Measurements from ENCODE around the gene LRRN2. TPM values are rescaled to one million over a fixed set of nuclear protein-coding genes. Genes with fewer than 3 reads are reported as not detected.

LRRN2 gene
- polyA plus RNA-seq, 1 donor: 5.9 TPM

DNA sequence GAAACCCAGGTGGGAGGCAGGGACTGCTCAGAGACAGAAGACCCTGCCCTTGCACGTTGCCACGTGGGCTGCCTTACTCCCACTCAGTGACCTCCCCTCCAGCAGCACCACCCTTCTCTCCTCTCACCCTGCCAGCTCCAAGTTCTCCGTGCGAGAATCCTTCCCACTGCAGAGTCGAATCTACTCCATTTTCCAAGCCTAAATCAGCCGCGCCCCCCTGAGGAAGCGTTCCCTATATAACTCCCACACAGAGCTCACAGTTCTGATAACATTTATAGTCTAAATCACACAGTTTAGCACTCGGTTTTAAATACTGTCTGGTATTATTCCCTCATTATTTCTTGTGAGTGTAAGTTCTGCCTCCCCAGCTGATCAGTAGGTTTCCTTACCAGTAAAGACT, 7.7 kb downstream of the LRRN2 start:
- Histone ChIP-seq H3K36me3 (ENCODE audit: control insufficient read depth, insufficient read depth, low read length) (no peaks in the 10 kb centered on the region), H3K4me1 (ENCODE audit: control insufficient read depth, insufficient read depth, low read length) (peaks cover 13% of the 10 kb centered on the region), H3K9me3 (ENCODE audit: control insufficient read depth, low read depth, low read length) (no peaks in the 10 kb centered on the region), H3K27me3 (ENCODE audit: control insufficient read depth, insufficient read depth, low read length) (no peaks in the 10 kb centered on the region), H3K4me3 (ENCODE audit: low read length) (no peak overlapping the region), H3K27ac (ENCODE audit: low read length) (no peak overlapping the region)
- WGBS (ENCODE audit: insufficient coverage, low lambda C conversion rate): no CpG with 5 or more reads among the region's 9 CpGs
- DNase-seq: no peak

DNA sequence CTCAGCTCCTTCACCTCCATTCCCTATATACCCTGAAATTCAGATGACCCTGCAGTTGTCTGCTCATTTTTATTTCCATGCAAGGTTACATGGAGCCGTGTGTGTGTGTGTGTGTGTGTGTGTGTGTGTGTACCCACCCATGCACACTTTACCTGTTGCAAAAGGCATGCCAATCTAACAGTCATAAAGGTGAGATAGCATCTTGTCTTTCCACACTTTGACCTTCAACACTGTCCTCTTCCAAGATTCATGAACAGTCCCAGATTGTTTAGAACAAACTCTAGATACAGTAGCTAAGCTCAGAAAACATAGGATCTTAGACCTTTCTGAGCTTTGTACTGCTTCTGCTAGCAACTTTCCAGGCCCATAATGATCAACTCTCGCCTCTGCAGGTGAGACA, 9.5 kb downstream of the LRRN2 start:
- Histone ChIP-seq H3K27ac (ENCODE audit: low read length) (no peak overlapping the region), H3K36me3 (ENCODE audit: control insufficient read depth, insufficient read depth, low read length) (no peaks in the 10 kb centered on the region), H3K9me3 (ENCODE audit: control insufficient read depth, low read depth, low read length) (no peaks in the 10 kb centered on the region), H3K4me1 (ENCODE audit: control insufficient read depth, insufficient read depth, low read length) (peaks cover 13% of the 10 kb centered on the region), H3K27me3 (ENCODE audit: control insufficient read depth, insufficient read depth, low read length) (peaks cover 8% of the 10 kb centered on the region), H3K4me3 (ENCODE audit: low read length) (no peak overlapping the region)
- no CpG with 5 or more reads among the region's 2 CpGs for WGBS (ENCODE audit: insufficient coverage, low lambda C conversion rate)
- DNase-seq: peak; percentile 57 to 68

DNA sequence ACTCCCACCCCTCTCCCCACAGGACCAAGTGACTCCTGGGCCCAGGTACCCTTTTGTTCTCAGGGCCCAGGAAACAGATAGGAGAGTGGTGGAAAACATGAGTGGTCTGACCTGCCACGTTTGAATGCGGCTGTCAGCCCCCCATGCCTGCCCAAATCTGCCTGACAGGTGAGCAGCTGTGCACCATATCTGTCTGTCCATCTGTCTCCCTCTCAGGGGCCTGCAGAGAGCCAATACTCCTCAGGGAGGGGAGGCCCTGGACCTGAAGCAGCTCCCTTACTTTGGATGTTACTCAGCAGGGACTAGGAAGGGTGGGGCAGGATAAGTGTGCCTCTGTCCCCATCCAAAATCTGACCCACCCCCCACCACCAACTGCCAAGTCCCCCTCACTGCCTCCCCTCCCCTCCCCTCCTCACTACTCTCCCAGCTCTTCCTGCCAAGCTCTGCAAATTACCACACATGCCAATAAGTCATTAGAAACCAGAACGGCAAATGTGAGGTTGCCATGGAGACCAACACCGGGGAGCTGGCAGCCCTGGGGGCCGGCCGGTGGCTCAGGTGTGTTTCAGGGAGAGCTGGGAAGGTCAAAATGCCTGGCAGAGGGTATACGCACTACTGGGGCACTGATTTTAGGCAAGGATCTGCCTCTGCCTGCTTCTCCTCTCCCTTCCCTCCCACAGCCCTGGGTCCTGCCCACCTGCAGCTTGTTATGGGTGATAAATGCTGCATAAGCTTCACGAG, 11.5 kb downstream of the LRRN2 start:
- H3K4me3 ChIP-seq (ENCODE audit: low read length): no peak overlapping the region
- H3K27me3 ChIP-seq (ENCODE audit: control insufficient read depth, insufficient read depth, low read length): peaks cover 19% of the 10 kb centered on the region
- peaks cover 13% of the 10 kb centered on the region for H3K4me1 ChIP-seq (ENCODE audit: control insufficient read depth, insufficient read depth, low read length)
- no CpG with 5 or more reads among the region's 8 CpGs for WGBS (ENCODE audit: insufficient coverage, low lambda C conversion rate)
- no peak for DNase-seq
- no peaks in the 10 kb centered on the region for H3K9me3 ChIP-seq (ENCODE audit: control insufficient read depth, low read depth, low read length)
- H3K36me3 ChIP-seq (ENCODE audit: control insufficient read depth, insufficient read depth, low read length): no peaks in the 10 kb centered on the region
- no peak overlapping the region for H3K27ac ChIP-seq (ENCODE audit: low read length)

DNA sequence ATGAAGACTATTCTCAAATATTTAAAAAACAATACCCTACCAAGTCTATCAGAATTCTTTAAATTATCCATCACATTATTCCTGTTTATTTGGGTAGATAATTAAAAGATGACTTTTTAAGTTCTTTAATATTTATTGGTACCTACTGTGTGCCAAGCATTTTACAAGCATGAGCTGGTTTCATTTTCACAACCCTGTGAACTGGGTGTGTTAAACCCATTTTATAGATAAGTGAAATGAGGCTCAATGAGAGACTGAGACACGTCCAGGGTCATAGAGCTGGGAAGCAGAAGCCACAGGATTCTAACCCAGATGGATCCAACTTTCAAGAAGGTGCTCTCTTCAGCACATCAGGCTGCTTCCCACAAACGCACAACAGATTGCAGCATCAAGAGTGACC, 12.3 kb downstream of the LRRN2 start:
- Histone ChIP-seq H3K27me3 (ENCODE audit: control insufficient read depth, insufficient read depth, low read length) (peaks cover 19% of the 10 kb centered on the region), H3K36me3 (ENCODE audit: control insufficient read depth, insufficient read depth, low read length) (no peaks in the 10 kb centered on the region), H3K4me1 (ENCODE audit: control insufficient read depth, insufficient read depth, low read length) (peaks cover 13% of the 10 kb centered on the region), H3K9me3 (ENCODE audit: control insufficient read depth, low read depth, low read length) (no peaks in the 10 kb centered on the region), H3K27ac (ENCODE audit: low read length) (no peak overlapping the region), H3K4me3 (ENCODE audit: low read length) (no peak overlapping the region)
- DNase-seq: no peak
- no CpG with 5 or more reads among the region's 2 CpGs for WGBS (ENCODE audit: insufficient coverage, low lambda C conversion rate)

DNA sequence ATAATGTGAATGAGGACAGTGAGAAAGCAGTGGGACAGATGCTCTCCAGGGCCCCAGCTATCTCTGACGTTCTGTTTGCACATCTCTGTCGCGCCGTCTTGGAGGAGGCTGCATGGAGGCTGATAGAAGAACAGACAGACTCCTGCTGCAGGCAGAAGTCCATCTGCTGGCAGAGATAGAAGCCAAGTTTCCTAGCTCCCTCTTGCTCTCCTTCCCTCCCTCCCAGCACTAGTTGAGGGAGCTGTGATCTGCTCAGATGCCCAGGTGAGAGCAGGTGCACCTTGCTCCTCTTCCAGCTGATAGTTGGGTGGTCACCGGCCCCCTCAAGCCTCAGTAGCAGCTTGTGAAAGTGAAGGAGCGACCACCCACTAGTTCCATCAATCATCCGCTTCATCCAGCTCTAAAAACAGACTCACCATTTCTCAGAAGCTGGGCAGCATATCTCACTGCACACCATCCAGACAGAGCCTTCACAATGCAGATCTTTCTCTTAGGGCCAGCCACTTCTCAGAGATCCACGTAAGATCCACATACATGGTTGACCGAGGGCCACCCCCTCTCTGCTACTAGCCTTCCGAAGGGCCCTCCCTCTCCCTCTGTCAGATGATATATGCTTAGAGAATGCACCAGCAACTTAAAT, 12.9 kb downstream of the LRRN2 start:
- no peak overlapping the region for H3K27ac ChIP-seq (ENCODE audit: low read length)
- WGBS (ENCODE audit: insufficient coverage, low lambda C conversion rate): no CpG with 5 or more reads among the region's 10 CpGs
- H3K9me3 ChIP-seq (ENCODE audit: control insufficient read depth, low read depth, low read length): no peaks in the 10 kb centered on the region
- no peak for DNase-seq
- no peaks in the 10 kb centered on the region for H3K36me3 ChIP-seq (ENCODE audit: control insufficient read depth, insufficient read depth, low read length)
- H3K4me1 ChIP-seq (ENCODE audit: control insufficient read depth, insufficient read depth, low read length): peaks cover 13% of the 10 kb centered on the region
- H3K4me3 ChIP-seq (ENCODE audit: low read length): no peak overlapping the region
- H3K27me3 ChIP-seq (ENCODE audit: control insufficient read depth, insufficient read depth, low read length): peaks cover 19% of the 10 kb centered on the region

DNA sequence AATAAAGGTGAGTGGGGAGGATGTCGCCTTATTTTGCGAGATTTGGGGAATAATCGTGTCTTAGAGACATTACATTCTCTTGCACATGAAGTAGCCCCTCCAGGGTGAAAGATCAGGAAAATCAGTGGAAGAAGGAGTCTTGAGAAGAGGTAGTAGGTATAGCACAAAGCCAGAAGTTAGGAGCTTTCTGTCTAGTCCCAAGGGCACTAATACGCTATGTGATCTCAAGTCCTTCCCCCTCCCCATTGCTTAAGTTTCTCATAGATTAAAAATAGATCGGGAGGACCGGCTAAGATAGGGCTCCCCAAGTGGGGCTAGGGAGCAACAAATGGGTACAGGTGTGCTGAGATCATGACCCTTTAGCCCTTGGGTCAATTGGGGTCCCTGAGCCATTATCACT, 13.5 kb downstream of the LRRN2 start:
- peaks cover 19% of the 10 kb centered on the region for H3K27me3 ChIP-seq (ENCODE audit: control insufficient read depth, insufficient read depth, low read length)
- WGBS (ENCODE audit: insufficient coverage, low lambda C conversion rate): 100% methylated on average over 3 of the region's 6 CpGs
- H3K27ac ChIP-seq (ENCODE audit: low read length): no peak overlapping the region
- peaks cover 13% of the 10 kb centered on the region for H3K4me1 ChIP-seq (ENCODE audit: control insufficient read depth, insufficient read depth, low read length)
- no peaks in the 10 kb centered on the region for H3K36me3 ChIP-seq (ENCODE audit: control insufficient read depth, insufficient read depth, low read length)
- no peaks in the 10 kb centered on the region for H3K9me3 ChIP-seq (ENCODE audit: control insufficient read depth, low read depth, low read length)
- DNase-seq: no peak
- H3K4me3 ChIP-seq (ENCODE audit: low read length): no peak overlapping the region

DNA sequence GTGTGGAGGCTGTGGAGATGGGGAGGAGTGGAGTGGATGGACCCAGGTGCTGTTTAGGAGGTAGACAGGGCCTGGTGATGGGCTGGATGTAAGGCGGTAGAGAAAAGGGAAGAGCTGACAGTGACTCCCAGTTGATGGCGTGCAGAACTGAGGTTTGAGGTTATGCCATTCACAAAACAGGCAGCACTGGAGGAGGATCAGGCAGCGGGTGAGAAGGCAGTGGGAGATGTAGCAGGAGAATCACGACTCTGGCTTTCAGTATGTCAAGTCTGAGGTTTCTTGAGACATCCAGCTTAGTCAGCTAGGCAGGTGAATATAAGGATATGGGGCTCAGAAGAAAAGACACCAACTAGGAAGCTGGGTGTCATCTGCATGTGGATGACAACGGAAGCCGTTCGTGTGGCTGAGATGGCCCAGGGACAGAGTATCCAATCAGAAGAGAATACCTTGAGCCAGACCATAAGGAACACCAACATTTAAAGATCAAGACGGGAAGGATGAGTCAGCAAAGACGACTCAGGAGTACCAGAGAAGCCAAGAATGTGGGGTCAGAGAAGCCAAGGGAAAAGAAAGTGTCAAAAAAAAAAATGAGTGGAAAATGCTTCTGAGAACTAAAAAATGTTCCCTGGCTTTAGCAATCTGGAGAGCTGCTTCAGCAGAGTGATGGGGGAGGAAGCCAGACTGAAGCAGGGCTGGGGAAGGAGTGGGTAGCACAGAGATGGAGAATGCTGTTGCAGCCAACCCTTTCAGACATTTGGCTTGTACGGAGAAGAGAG, 15.2 kb downstream of the LRRN2 start:
- H3K27me3 ChIP-seq (ENCODE audit: control insufficient read depth, insufficient read depth, low read length): peaks cover 19% of the 10 kb centered on the region

DNA sequence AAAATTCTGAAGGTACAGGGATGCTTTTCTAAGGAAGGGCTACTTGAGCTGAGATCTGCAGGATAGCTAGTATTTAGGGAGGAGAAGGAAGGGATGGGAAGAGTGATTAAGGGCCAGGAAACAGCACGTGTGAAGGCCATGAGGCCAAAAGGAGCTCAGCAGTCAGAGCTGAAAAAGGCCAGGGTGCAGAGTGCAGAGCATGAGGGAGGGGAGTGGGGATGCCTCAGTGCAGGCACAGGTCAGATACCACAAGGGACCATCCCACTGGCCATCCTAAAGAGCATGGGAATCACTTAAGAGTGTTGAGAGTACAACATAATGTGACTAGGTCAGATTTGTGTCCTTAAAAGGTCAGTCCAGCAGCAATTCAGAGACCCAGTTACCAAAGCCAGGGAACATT, 16.0 kb downstream of the LRRN2 start:
- peaks cover 21% of the 10 kb centered on the region for H3K27me3 ChIP-seq (ENCODE audit: control insufficient read depth, insufficient read depth, low read length)
- no peak overlapping the region for H3K4me3 ChIP-seq (ENCODE audit: low read length)
- no peaks in the 10 kb centered on the region for H3K4me1 ChIP-seq (ENCODE audit: control insufficient read depth, insufficient read depth, low read length)
- no peak overlapping the region for H3K27ac ChIP-seq (ENCODE audit: low read length)
- WGBS (ENCODE audit: insufficient coverage, low lambda C conversion rate): 0% methylated on average over 1 of the region's 1 CpG
- H3K36me3 ChIP-seq (ENCODE audit: control insufficient read depth, insufficient read depth, low read length): no peaks in the 10 kb centered on the region
- no peaks in the 10 kb centered on the region for H3K9me3 ChIP-seq (ENCODE audit: control insufficient read depth, low read depth, low read length)
- no peak for DNase-seq

More for the DNA sequence above, 15.2 kb downstream of the LRRN2 start:
- Histone ChIP-seq H3K9me3 (ENCODE audit: control insufficient read depth, low read depth, low read length) (no peaks in the 10 kb centered on the region), H3K4me3 (ENCODE audit: low read length) (no peak overlapping the region), H3K4me1 (ENCODE audit: control insufficient read depth, insufficient read depth, low read length) (no peaks in the 10 kb centered on the region), H3K36me3 (ENCODE audit: control insufficient read depth, insufficient read depth, low read length) (no peaks in the 10 kb centered on the region), H3K27ac (ENCODE audit: low read length) (no peak overlapping the region)
- DNase-seq: no peak
- WGBS (ENCODE audit: insufficient coverage, low lambda C conversion rate): 63% methylated on average over 5 of the region's 10 CpGs

DNA sequence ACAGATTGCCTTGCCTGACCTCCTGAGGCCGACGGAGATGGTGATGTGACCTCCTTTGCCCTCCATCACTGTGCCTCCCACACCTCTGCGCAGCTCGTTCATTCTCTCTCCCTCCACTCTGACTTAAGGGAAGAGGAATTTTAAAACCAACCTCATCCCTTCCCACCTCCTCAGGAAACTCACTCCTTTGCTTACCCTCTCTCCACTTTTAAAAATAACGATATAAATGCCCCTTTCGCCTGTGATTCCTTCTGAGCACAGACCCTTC, 21.2 kb downstream of the LRRN2 start:
- no peak for DNase-seq
- H3K9me3 ChIP-seq (ENCODE audit: control insufficient read depth, low read depth, low read length): no peaks in the 10 kb centered on the region
- WGBS (ENCODE audit: insufficient coverage, low lambda C conversion rate): 89% methylated on average over 2 of the region's 6 CpGs
- H3K27ac ChIP-seq (ENCODE audit: low read length): no peak overlapping the region
- peaks cover 5% of the 10 kb centered on the region for H3K27me3 ChIP-seq (ENCODE audit: control insufficient read depth, insufficient read depth, low read length)
- no peaks in the 10 kb centered on the region for H3K4me1 ChIP-seq (ENCODE audit: control insufficient read depth, insufficient read depth, low read length)
- no peaks in the 10 kb centered on the region for H3K36me3 ChIP-seq (ENCODE audit: control insufficient read depth, insufficient read depth, low read length)
- no peak overlapping the region for H3K4me3 ChIP-seq (ENCODE audit: low read length)

DNA sequence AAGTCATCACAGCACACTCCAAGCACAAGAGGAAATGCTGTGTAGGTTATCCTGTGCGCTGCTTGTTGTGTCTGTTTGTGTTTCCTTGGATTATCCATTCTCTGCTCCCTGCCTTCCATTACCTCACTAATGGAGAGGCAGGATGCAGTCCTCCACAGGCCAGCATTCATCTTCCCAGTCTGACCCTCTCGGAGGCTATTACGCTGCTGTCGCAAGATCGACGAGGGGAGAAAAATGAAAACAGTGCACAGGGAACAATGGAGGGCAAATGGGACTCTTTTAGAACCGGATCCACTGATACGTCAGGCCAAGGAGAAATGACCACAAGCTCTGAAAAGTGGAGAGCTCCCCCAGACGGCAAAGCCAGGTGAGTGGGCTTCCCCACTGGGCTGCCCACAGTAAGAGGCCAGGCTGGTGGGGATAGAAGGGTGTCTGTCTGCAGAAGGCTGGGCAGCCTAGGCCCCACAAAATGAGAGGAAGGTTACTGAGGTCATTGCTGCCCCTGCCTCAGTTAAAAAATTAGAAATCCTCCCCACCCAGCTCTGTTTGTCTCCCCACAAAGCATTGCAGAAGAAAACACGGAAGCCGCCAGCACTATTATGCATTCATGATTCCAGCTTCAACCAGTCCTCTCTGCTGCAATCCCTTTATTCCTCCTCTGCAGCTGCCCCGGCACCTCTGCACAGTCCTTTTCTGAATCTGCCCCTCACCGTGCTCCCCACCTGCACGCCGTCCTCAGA, 21.7 kb downstream of the LRRN2 start:
- DNase-seq: no peak
- Histone ChIP-seq H3K36me3 (ENCODE audit: control insufficient read depth, insufficient read depth, low read length) (no peaks in the 10 kb centered on the region), H3K27me3 (ENCODE audit: control insufficient read depth, insufficient read depth, low read length) (peaks cover 5% of the 10 kb centered on the region), H3K4me3 (ENCODE audit: low read length) (no peak overlapping the region), H3K9me3 (ENCODE audit: control insufficient read depth, low read depth, low read length) (no peaks in the 10 kb centered on the region), H3K27ac (ENCODE audit: low read length) (no peak overlapping the region), H3K4me1 (ENCODE audit: control insufficient read depth, insufficient read depth, low read length) (no peaks in the 10 kb centered on the region)
- WGBS (ENCODE audit: insufficient coverage, low lambda C conversion rate): 100% methylated on average over 5 of the region's 15 CpGs
